ENCODE data around the gene LRP1B. TPM values are rescaled to one million over a fixed set of nuclear protein-coding genes. Genes with fewer than 3 reads are reported as not detected.

The LRP1B gene
- total RNA-seq, 1 experiment from 2014 or later, result 0.52 TPM

- TF ChIP-seq, protein P1, sequence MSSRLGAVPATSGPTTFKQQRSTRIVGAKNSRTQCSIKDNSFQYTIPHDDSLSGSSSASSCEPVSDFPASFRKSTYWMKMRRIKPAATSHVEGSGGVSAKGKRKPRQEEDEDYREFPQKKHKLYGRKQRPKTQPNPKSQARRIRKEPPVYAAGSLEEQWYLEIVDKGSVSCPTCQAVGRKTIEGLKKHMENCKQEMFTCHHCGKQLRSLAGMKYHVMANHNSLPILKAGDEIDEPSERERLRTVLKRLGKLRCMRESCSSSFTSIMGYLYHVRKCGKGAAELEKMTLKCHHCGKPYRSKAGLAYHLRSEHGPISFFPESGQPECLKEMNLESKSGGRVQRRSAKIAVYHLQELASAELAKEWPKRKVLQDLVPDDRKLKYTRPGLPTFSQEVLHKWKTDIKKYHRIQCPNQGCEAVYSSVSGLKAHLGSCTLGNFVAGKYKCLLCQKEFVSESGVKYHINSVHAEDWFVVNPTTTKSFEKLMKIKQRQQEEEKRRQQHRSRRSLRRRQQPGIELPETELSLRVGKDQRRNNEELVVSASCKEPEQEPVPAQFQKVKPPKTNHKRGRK (CRISPR knock-in tag; IDR thresholded peaks at IDR 0.05; ENCODE audit: borderline replicate concordance), result no peak
- TF ChIP-seq ZNF219 (CRISPR knock-in tag; IDR thresholded peaks at IDR 0.05; ENCODE audit: borderline replicate concordance) (no peak), ZNF121 (CRISPR knock-in tag; IDR thresholded peaks at IDR 0.05) (no peak), ZMAT4 (CRISPR knock-in tag; IDR thresholded peaks at IDR 0.05) (no peak), ZNF423 (CRISPR knock-in tag; IDR thresholded peaks at IDR 0.05) (no peak), ZNF671 (CRISPR knock-in tag; IDR thresholded peaks at IDR 0.05) (no peak), TP53 (CRISPR knock-in tag; IDR thresholded peaks at IDR 0.05) (no peak), MAX (CRISPR knock-in tag; IDR thresholded peaks at IDR 0.05) (no peak)
- TF ChIP-seq, protein P2, sequence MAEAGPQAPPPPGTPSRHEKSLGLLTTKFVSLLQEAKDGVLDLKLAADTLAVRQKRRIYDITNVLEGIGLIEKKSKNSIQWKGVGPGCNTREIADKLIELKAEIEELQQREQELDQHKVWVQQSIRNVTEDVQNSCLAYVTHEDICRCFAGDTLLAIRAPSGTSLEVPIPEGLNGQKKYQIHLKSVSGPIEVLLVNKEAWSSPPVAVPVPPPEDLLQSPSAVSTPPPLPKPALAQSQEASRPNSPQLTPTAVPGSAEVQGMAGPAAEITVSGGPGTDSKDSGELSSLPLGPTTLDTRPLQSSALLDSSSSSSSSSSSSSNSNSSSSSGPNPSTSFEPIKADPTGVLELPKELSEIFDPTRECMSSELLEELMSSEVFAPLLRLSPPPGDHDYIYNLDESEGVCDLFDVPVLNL (CRISPR knock-in tag; IDR thresholded peaks at IDR 0.05; ENCODE audit: borderline replicate concordance, low read depth), result no peak
These were observed 54.5 kb downstream of the LRP1B start (continued) for GRCh38 chr2:142076317-142076716.

GRCh38 chr2:142075826-142076225, 55.0 kb downstream of the LRP1B start:
- ChIA-PET POLR2A (no interaction called here), CTCF (no interaction called here)
- H3K27me3 Mint-ChIP-seq (ENCODE audit: low read depth), result no peaks in the 10 kb centered on the region
- 0 out of 2 replicates have a peak, but pooled peaks cover 4% of the 10 kb centered on the region for H3K4me1 Mint-ChIP-seq
- TF ChIP-seq ZNF232 (CRISPR knock-in tag; IDR thresholded peaks at IDR 0.05) (no peak), ZNF532 (CRISPR knock-in tag; IDR thresholded peaks at IDR 0.05; ENCODE audit: borderline replicate concordance) (no peak)
- no peak overlapping the region for H3K4me3 Mint-ChIP-seq
- H3K36me3 Mint-ChIP-seq, result no peaks in the 10 kb centered on the region
- H3K27ac Mint-ChIP-seq, result no peak overlapping the region
- DNase-seq (ENCODE audit: low spot score) (no peak), ATAC-seq (no peak)
- no peaks in the 10 kb centered on the region for H3K9me3 Mint-ChIP-seq

GRCh38 chr2:142069251-142069888, 61.4 kb downstream of the LRP1B start:
- H3K36me3 Mint-ChIP-seq, result no peaks in the 10 kb centered on the region
- no peaks in the 10 kb centered on the region for H3K27me3 Mint-ChIP-seq (ENCODE audit: low read depth)
- no peak overlapping the region for H3K4me3 Mint-ChIP-seq
- DNase-seq (ENCODE audit: low spot score), result no peak
- H3K27ac Mint-ChIP-seq, result no peak overlapping the region
- no peak for ATAC-seq
- TF ChIP-seq, protein P3, sequence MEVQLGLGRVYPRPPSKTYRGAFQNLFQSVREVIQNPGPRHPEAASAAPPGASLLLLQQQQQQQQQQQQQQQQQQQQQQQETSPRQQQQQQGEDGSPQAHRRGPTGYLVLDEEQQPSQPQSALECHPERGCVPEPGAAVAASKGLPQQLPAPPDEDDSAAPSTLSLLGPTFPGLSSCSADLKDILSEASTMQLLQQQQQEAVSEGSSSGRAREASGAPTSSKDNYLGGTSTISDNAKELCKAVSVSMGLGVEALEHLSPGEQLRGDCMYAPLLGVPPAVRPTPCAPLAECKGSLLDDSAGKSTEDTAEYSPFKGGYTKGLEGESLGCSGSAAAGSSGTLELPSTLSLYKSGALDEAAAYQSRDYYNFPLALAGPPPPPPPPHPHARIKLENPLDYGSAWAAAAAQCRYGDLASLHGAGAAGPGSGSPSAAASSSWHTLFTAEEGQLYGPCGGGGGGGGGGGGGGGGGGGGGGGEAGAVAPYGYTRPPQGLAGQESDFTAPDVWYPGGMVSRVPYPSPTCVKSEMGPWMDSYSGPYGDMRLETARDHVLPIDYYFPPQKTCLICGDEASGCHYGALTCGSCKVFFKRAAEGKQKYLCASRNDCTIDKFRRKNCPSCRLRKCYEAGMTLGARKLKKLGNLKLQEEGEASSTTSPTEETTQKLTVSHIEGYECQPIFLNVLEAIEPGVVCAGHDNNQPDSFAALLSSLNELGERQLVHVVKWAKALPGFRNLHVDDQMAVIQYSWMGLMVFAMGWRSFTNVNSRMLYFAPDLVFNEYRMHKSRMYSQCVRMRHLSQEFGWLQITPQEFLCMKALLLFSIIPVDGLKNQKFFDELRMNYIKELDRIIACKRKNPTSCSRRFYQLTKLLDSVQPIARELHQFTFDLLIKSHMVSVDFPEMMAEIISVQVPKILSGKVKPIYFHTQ (CRISPR knock-in tag; IDR thresholded peaks at IDR 0.05), result no peak
- TF ChIP-seq ESRRA (CRISPR knock-in tag; IDR thresholded peaks at IDR 0.05; ENCODE audit: borderline replicate concordance) (no peak), ZBTB21 (CRISPR knock-in tag; IDR thresholded peaks at IDR 0.05; ENCODE audit: borderline replicate concordance) (no peak), KAT7 (CRISPR knock-in tag; IDR thresholded peaks at IDR 0.05; ENCODE audit: borderline replicate concordance) (no peak), NR1H2 (CRISPR knock-in tag; IDR thresholded peaks at IDR 0.05) (no peak)
- no peaks in the 10 kb centered on the region for H3K4me1 Mint-ChIP-seq
- ChIA-PET POLR2A (no interaction called here), CTCF (no interaction called here)
- no peaks in the 10 kb centered on the region for H3K9me3 Mint-ChIP-seq

Measured in WTC11 (cell line).